Measurements from ENCODE around the gene FAM219B.
"Not testable (repeated sequence)": the region's sequence is repeated elsewhere in the genome, so short reads cannot be mapped to it uniquely, and the experiment has no call there.

FAM219B gene

DNA sequence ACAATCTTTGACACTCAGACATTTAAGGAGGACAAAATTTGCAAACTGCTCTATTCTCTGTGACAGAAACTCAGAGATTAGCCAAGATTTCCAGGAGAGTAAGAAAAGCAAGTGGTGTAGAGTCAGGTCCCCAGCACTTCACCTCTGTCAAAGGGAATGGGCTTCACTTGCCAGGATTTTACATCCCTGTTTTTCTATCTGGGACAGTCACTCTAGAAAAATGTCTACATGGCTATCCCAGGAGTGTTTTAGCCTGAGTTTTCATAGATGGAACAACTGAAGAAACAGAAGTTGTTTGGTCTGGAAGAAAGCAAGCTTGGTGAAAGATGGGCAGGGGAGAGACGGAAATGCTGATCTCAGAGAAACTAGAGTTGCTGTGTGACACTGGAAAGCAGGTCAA lies 3.0 kb downstream of the FAM219B start:
- DNase-seq (ENCODE audit: low spot score) = no peak

DNA sequence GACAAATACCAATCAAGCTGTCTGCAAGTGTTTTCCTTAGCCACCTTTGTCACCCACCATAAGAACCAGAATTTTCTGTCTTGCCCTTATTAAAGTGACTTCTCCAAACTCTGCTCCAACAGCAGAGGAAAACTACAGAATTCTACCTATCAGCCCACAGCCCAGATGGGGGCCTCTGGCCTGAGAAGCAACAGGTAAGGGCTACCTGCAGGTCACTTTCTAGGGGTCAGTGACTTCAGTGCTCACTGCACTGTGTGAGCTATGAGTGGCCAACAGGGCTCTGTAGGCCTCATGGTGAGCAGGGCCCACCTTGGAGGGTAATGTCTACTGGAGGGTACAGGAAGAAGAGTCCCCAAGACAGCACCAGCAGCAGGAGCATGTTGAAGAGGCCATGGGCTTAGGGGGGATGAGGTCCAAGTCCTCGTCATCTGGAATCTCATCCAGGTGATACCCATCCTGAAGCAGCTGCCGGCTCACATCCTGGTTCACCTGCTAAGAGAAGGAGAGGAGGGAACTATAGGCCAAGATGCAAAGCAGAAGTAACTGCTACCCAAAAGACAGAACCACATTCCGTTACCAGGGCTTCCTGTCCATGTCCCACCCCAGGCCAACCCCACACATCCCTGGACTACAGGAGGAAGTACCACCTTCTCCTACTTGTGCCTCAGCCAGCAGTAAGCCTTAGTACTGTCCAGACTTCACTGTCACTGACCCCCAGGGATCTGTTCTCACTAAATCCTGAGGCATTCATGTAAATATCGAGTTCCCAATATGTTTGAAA lies 4.2 kb downstream of the FAM219B start:
- no peak for DNase-seq (ENCODE audit: low spot score)

DNA sequence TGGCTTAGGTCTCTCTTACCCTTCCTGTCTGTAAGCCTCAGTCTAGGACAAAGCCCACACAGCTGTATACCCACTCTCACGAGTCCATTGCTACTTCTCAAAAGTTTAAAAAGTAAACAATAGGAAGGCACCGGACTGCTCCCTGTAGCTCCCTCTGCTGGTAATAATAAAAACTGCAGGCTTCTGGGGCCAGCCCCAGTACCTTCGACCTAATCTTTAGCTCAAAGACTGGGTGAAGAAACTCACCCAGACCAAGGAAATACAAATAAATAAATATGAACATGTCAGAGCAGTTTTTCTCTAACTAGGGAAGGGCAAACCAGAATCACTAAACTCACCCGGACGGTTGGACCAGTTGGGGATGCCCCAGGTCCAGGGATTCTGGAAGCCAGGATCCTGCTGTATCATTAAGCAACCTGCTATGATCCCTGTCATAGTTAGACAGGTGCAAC lies 5.0 kb downstream of the FAM219B start:
- DNase-seq (ENCODE audit: low spot score) = peak; percentile 85

DNA sequence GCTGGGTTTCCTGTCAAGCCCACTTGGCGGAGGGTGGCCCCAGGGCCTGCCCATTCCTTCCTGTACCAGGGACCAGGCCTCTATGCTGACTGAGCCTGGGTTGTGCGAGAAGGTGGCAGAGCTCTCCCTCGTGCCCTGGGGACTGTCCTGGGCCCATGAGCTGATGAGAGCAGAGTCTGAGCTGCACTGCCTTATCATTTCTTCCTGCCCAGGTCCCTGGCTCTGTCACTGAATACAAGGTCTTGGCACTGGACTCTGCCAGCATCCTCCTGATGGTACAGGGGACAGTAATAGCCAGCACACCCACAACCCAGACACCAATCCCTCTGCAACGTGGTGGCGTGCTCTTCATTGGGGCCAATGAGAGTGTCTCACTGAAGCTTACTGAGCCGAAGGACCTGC lies 9.3 kb downstream of the FAM219B start:
- DNase-seq (ENCODE audit: low spot score) = no peak

DNA sequence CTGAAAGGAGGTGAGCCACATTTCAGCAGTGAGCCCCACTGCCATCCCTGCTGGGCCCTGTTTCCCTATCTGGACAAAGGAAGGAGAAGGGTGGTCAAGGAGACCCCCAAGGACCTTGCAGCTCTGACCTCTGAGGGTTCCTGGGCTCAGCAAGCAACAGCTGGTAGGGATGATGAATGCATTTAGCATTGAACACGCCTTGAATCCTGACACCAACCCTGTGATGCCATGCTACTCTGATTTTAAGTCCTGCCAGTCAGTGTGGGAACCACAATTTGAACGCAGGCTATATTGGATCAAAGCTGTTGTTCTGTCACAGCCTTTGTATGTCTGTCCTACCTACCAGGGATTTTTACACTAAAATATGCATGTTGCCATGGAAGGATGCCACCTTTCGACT lies 10.3 kb downstream of the FAM219B start:
- DNase-seq (ENCODE audit: low spot score) = no peak

DNA sequence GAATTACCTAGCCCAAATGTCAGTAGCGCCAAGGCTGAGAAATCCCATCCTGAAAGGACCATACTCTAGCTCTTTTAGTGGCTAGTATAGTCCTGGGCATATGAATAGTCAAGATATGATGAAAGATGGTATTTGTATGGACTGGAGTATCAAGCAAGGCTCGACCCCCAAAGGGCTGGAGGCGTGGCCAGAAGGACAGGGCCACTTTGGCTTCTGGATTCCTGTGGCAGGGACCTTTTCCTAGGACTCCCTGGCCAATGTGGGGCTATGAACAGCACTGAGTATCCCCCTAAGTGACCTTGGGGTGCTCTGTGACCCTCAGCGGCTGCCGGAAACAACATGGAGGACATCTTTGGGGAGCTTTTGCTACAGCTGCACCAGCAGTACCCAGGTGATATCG lies 10.8 kb downstream of the FAM219B start:
- DNase-seq (ENCODE audit: low spot score) = no peak

DNA sequence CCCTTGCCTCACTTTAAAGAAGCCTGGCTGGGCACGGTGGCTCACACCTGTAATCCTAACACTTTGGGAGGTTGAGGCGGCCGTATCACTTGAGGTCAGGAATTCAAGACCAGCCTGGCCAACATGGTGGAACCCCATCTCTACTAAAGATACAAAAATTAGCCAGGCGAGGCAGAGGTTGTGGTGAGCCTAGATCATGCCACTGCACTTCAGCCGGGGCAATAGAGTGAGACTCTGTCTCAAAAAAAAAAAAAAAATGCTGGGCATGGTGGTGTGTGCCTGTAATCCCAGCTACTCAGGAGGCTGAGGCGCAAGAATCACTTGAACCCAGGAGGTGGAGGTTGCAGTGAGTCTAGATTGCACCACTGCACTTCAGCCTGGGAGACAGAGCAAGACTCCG lies 12.3 kb downstream of the FAM219B start:
- DNase-seq (ENCODE audit: low spot score) = not testable (repeated sequence)

DNA sequence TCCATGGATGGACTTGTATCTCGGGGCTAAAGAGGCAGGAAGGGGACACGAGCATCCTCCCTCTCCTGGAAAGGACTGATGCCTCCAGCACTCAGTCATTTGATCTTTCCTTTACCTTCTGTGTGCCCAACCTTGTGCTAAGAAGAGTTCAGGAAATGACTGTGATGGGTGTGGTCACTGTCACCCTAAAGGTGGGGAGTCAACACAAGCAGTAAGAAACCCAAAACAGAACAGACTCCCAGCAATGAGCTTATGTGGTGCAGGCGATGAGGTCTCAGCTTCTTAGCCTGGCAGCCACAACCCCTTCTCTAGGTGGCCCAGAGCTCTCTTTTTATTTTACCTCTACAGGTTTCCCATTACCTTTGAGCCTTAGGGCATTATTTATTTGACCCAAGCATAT lies 13.0 kb downstream of the FAM219B start:
- no peak for DNase-seq (ENCODE audit: low spot score)

DNA sequence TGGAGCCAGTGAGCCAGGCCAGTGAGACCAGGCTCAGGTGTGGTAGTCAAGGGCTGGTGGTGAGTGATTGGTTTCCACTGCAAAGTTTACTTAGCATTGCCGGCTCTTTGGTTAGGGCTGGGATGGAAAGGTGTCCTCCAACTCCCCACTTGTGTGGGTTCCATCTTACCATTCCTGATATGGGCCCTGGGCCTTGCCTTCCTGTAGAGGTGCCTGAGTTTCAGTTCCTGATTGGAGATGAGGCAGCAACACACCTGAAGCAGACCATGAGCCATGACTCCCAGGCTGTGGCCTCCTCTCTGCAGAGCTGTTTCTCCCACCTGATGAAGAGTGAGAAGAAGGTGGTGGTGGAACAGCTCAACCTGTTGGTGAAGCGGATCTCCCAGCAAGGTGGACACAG lies 13.7 kb downstream of the FAM219B start:
- DNase-seq (ENCODE audit: low spot score) = no peak

DNA sequence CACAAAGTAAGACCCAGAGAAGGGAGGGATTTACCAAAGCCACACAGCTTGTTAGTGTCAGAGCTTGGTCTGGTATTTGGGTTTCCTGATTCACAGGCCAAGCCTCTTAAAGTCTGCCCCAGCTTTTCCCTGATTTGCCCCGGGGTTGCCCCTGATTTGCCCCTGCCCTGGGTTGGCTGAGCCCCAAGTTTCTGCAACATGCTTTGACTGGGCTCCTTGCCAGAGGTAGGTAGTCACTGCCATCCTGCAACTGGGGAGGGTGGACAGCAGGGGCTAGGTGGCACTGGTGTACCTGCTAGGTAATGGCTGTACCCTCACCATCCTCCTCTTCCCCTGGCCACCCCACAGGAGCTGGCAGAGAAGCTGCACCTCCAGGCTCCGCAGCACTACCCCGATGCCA lies 14.3 kb downstream of the FAM219B start:
- DNase-seq (ENCODE audit: low spot score) = no peak

DNA sequence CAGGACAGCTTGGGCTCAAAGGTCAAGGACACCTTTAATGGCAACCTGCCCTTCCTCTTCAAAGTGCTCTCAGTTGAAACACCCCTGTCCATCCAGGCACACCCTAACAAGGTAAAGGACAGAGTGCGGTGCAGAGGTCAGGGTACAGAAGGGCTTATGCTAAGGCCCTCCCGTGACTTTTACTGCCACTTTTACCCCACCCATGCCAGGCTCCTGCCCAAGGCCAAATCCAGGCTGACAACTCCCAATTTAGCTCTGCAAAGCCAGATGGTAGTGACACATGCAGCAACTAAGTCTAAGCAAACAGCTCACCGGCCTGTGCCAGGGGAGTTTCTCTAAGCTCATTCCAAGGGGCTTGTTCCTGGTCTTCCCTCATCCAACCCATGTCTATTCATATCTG lies 15.2 kb downstream of the FAM219B start:
- DNase-seq (ENCODE audit: low spot score) = no peak

DNA sequence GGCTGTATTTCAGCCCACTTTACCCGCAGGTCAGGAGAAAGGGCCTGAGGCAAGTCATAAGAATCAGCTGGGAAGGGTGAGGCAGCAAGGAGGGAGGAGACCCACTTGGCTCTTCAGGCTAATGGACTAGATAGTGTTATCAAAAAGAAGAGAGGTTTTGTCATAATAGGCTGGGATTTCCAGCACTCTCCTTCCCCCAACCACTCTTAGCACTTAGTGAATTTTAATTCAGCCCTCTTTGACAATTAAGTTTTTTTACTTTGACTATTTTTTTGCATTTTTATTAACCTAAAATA lies 16.0 kb downstream of the FAM219B start:
- DNase-seq (ENCODE audit: low spot score) = no peak

DNA sequence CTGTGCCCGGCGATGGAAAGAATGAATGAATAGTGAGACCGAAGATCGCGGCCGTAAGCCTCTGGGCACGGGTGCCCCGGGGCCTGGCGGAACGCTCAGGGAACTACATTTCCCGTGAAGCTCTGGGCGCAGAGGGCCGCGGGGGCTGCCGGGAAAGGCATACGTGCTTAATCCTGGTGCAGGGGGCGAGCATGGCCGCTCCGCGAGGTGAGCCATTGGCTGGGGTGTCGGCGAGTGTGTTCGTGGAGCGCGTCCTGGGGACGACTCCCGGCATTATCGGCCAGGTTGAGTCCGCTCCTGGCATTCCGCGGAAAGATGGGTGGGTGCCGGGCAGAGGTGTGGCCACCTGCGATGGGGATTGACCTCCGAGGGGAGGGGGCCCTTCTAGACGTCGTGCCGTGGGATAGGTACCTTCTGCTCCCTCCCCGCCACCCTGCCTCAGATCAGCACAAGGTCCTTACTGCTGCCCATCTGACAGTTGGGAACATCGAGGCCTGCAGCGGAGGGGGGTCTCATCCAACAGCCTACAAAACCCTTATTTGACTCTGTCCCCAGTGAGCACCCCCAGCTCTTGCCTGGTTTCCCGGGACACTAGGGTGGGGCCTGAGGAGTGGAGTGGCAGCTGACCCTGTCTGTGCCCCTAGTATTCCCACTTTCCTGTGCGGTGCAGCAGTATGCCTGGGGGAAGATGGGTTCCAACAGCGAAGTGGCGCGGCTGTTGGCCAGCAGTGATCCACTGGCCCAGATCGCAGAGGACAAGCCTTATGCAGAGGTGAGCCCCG lies 16.6 kb downstream of the FAM219B start, which contains the start of gene MPI:
Gene MPI (plus strand): TSS at position 160 of the 782 bp plus-strand sequence. CDS start 32 bp downstream, at position 192.
- DNase-seq (ENCODE audit: low spot score) = peak; percentile 95

DNA sequence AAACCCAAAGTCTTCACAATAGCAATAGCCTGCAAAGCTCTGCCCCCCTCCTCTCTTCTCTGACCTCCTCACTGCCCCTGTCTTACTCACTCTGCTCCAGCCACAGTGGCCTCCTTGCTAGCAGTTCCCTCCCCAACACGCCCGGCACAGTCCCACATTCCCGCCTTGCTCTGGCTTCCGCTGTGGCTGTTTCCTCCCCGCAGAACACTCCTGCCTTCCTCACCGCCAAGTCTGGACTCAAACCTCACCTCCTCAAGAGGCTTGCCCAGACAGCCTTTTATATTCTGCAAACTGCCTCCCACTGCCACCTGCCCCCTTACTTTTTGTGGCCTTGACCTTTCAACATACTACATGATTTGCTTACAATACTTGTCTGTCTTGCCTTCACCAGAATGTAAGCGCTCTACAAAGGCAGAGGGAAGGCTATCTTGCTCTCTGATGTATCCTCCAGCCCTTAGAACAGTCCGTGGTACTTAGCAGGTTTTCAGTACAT lies 17.2 kb downstream of the FAM219B start:
- DNase-seq (ENCODE audit: low spot score) = peak; percentile 52

DNA sequence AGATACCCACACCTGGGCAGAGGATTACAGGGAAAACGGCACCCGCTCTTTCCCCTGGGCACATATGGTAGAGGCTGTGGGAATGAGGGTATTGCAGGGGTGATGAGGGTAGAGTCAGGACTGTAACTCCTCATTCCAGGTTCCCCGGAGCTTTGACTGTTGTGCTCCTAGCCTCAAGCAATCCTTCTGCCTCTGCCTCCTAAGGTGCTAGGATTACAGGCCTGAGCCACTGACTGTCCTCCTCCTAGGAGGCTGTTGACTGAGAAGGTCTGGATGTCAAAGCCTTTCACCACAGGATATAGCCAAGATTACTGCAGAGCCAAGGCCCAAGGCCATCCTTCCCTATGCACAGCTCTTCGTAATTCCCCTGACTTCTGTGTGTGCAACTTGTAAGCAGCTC lies 17.9 kb downstream of the FAM219B start:
- DNase-seq (ENCODE audit: low spot score) = no peak

DNA sequence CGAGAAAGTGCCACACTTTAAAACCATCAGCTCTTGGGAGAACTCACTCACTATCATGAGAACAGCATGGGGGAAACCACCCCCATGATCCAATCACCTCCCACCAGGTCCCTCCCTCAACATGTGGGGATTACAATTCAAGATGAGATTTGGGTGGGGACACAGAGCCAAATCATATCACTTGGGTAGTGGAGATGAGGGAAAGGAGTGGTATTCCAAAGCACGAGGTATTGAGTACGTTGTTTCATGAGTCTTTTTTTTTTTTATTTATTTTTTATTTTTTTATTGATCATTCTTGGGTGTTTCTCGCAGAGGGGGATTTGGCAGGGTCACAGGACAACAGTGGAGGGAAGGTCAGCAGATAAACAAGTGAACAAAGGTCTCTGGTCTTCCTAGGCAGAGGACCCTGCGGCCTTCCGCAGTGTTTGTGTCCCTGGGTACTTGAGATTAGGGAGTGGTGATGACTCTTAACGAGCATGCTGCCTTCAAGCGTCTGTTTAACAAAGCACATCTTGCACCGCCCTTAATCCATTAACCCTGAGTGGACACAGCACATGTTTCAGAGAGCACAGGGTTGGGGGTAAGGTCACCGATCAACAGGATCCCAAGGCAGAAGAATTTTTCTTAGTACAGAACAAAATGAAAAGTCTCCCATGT lies 19.0 kb downstream of the FAM219B start:
- not testable (repeated sequence) for DNase-seq (ENCODE audit: low spot score)

DNA sequence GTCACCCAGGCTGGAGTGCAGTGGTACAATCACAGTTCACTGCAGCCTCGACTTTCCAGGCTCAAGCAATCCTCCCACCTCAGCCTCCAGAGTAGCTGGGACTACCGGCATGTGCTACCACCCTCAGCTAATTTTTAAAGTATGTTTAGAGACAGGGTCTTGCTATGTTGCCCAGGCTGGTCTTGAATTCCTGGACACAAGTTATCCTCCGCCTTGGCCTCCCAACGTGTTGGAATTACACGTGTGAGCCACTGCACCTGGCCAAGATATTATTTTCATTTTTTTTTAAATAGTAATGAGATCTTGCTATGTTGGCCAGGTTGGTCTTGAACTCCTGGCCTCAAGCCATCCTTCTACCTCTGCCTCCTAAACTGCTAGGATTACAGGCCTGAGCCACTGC lies 21.2 kb downstream of the FAM219B start:
- no peak for DNase-seq (ENCODE audit: low spot score)

DNA sequence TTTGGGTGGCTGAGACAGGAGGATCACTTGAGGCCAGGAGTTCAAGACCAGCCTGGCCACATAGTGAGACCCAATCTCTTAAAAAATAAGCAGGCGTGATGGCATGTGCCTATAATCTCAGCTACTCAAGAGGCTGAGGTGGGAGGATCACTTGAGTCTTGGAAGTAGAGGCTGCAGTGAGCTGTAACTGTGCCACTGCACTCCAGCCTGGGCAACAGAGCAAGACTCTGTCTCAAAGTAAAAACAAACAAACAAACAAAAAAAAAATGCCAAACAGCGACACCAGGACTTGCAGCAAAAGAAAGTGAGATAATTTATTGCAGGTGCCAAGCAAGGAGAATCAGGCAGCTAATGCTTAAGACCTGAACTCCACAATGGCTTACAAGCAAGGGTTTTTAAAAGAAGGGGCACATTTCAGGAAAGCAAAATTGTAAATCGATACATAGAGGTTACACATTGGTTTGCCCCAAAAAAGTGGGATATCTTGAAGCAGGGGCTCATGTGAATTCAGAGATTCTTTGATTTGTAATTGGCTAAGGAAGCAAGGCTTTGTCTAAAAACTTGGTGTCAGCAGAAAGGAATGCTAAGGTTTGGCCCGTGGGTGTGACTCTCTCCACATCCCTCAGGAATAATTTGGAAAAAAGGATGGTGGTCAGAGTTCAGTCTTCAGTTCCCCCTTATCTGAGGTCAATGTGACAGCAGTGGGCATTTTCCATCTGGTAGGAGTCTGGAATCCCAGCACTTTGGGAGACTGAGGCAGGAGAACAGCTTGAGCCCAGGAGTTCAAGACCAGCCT lies 22.0 kb downstream of the FAM219B start:
- peak; percentile 27 for DNase-seq (ENCODE audit: low spot score)

DNA sequence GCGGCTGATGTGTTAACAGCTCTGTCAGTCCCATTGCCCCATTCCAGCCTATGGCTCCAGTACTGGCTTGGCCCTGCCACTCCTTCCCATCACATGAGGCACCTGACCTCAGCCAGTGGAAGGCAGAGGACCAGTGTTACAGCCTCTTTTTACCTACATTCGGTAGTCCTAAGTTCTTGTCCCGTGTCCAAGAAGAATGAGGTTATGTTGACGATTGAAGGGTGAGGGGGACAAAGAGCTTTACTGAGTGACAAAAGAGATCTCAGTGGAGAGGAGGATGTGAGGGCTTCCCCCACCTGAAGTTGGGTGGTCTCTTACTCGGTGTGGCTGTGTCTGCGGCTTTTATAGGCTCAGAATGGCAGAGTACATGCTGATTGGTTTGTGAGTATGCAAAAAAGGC lies 24.1 kb downstream of the FAM219B start:
- no peak for DNase-seq (ENCODE audit: low spot score)

DNA sequence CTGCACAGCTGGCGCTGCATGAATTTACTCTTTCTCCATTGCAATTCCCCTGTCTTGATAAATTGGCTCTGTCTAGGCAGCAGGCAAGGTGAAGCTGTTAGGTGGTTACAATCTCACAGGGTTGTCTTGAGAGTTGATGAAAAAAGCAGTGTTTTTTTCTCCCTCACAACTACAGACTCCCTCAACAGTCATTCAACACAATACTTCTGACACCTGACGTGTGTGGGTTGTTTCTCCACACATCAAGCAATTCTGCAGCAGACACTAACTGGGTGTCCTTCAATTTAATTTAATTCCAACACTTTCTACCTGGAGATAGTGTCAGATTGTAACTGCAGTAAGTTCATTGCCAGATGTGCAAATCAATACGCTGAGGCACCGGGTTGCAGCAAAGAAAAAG lies 28.4 kb downstream of the FAM219B start:
- no peak for DNase-seq (ENCODE audit: low spot score)

DNA sequence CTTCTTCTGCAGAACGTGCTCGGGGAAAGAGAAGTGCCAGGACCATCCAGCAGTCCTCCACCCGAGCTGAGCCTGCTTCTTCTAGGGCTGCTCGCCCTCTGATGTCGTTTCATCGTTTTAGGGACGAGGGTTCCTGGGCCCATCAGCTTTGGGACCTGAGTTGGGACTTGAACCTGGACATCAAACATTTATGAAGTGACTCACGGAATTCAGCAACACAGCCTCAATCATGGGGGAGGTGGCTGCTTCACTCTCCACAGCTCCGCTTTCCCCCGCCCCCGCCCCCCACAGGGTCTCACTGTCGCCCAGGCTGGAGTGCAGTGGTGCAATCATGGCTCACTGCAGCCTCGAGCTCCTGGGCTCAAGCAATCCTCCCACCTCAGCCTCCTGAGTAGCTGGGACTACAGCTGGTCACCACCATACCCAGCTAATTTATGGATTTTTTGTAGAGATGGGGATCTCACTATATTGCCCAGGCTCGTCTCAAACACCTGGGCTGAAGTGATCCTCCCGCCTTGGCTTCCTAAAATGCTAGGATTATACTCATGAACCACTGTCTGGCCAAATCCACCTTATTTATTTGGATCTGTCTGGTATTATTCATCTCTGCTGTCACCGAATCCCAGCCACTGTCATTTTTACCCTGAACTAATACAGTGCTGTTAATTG lies 32.8 kb downstream of the FAM219B start:
- DNase-seq (ENCODE audit: low spot score) = peak; percentile 17
